K562 (cell line): ENCODE data around the gene PDGFD. TPM values are rescaled to one million over a fixed set of nuclear protein-coding genes. Genes with fewer than 3 reads are reported as not detected.

Experiments used
- SMARCE1 ChIP-seq: fragments of 450-650 bp; IDR thresholded peaks from 2 replicates; pipeline ENCODE4 v1.7.1; 2016; ENCODE audit warnings: mild to moderate bottlenecking
- ZBED1 ChIP-seq: IDR thresholded peaks from 2 replicates; pipeline ENCODE4 v1.6.1; 2014
- ZBTB40 ChIP-seq, 2 experiments: fragments of 450-650 bp in 1 of 2; sonication (generic) in 1 of 2; formaldehyde crosslinking in 1 of 2; IDR thresholded peaks; 2 replicates each; pipeline versions ENCODE4 v1.7.1 to v1.9.0; 2016 to 2022; ENCODE audit warnings: inconsistent platforms in 1 of 2, mild to moderate bottlenecking in 1 of 2, missing genetic modification reagents in 1 of 2
- polyA plus RNA-seq, 8 experiments: library from polyadenylated mRNA; depleted of rRNA in 4 of 8; stranded (reverse) in 5 of 8; unstranded in 3 of 8; fragments of >200 nt; fragmentation: Nextera tagmentation in 2 of 8; fragmentation: Illumina TruSeq in 1 of 8; extraction: Ambion mirVana in 2 of 8; extraction: Trizol in 1 of 8; gene quantifications; 2 replicates each; pipeline versions ENCODE4 v1.2.1 to v1.2.3, GENCODE V29; 2011 to 2014; ENCODE audit warnings: inconsistent platforms in 1 of 8, missing spikeins in 1 of 8
- total RNA-seq, 7 experiments: library from RNA; depleted of rRNA in 6 of 7; stranded (reverse); fragments of >200 nt in 6 of 7; fragmentation: Illumina TruSeq in 2 of 7; extraction: Trizol in 2 of 7; gene quantifications; 2 replicates each; pipeline versions ENCODE4 v1.2.1 to v1.2.3, GENCODE V29; 2011 to 2021; ENCODE audit warnings: low replicate concordance in 1 of 7

The PDGFD gene
- total and polyA plus RNA-seq, 9 of the 15 experiments (the other 6 are each of a cell fraction or from before 2014, with no cell fraction given) = 0.11 TPM; not detected in 8

GRCh38 chr11:104060004-104060794 is 103.7 kb downstream of the PDGFD start (continued):
- no peak for TF ChIP-seq ZBTB40 (IDR thresholded peaks at IDR 0.05)
- TF ChIP-seq ZBTB40 (CRISPR knock-in tag; IDR thresholded peaks at IDR 0.05) = no peak
- no peak for TF ChIP-seq ZBED1
- TF ChIP-seq SMARCE1 = no peak
